ENCODE measurements around the gene STXBP6.

DNA sequence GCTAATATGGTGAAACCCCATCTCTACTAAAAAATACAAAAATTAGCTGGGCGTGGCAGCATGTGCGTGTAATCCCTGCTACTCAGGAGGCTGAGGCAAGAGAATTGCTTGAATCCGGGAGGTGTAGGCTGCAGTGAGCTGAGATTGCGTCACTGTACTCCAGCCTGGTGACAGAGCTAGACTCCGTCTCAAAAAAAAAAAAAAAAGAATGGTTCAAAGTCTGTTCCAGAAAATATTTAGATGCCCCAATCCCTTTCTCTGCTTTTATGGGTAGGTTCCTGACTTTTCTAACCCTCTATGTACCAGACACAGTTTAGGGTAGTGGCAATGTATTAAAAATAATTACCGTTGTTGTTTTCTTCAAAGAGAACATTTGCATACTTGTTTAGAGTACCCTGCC lies 161.4 kb downstream of the STXBP6 start:
- no peak for TF ChIP-seq CTCF (IDR thresholded peaks at IDR 0.05; ENCODE audit: insufficient read depth, low read length, poor library complexity, severe bottlenecking)
- no peak for TF ChIP-seq EZH2phosphoT487 (conservative IDR thresholded peaks at IDR 0.05; ENCODE audit: low read length)

Data from SU-DHL-6 (cell line).